NCI-H2107 (cell line): ENCODE results near the gene IMPDH1.
A peak's percentile ranks its signal among the peaks of the same experiment; 100 is the strongest.

ENCODE experiments used
- DNase-seq: peaks from one replicate; lab custom pipeline; 2025; lab: John Stamatoyannopoulos, UW

The IMPDH1 gene

DNA sequence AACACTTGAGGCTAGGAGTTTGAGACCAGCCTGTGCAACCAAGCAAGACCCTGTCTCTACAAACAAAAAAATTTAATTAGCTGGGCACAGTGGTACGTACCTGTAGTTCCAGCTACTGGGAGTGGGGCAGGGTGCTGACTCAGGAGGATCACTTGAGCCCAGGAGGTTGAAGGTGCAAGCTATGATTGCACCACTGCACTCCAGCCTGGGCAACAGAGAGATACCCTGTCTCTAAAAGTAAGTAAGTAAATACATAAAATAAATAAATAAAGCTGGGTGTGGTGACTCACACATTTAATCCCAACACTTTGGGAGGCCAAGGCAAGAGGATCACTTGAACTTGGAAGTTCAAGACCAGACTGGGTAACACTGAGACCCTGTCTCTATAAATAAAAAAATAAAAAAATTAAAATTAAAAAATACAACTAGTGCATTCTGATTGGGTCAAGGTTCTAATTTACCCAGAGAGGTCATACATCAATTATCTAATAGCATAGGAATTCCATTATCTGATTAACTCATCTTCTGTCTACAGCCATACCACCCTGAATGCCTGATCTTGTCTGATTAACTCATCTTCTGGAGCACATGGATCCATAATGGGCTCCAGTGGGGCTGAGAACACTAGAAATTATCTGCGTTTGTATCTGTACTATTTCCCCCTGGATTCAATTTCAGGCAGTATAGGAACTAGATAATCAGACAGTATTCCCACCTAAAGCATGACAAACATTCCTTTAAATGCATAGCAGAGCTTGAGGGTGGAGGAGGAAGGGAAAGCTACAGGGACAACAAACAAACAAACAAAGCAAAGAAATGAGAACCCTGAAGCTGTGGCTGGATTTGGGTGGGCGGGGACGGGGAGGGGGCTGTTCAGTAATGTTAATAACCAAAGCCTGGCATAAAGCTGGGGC lies 24.9 kb upstream of the IMPDH1 start:
- DNase-seq, result no peak

DNA sequence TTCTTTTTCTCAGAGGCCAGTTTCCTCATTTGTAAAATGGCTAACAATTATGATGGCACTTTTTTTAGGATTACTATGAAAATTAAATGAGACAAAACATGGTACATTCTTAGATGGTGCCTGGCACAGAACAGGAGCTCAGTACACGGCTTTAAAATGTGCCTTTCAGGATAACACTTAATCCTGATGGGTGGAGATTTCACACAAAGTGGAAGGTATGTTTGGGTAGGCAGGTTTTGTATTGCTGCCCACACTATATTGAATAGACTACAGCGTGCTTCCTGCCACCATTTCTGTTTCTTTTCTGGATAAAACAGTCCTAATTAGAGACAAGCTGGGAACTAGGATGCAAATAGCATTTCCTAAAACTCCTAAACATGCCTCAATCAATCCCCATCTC lies 22.0 kb upstream of the IMPDH1 start:
- no peak for DNase-seq

DNA sequence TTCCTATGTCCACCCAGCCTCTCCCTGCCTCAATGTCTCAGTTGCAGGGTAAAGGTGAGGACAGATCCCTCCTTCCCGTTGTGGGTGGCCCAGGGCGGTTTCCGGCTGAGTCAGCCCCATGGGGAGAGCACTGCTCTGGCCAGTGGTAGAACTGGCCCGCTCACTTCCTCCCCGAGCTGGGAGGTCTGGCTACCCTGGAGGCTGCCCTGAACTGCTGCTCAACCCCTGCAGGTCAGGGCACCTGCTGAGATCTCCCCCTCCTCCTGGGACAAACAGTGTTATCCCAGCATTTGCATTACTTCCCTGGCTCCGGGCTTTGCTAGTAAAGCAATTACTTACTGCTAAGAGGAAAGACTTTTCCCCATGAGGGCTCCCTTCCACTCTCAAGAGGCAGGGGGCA lies 21.4 kb upstream of the IMPDH1 start:
- DNase-seq, result no peak

DNA sequence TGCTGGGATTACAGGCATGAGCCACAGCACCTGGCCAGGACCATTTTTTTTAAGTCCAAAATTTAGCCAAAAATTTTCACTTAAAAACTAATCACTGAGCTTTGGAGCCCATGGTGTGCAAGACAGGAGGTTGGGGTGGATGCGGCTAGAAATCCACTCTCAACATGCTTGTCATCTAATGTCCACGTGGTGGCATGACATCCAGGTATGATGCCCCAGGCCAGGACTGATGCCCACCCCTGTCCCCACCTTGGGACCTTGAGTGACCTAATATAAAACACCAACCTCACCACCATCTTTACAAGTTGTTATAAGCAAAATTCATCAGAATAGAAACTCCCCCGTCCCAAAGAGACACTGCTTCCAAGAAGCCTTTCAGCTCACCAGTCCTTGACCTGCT lies 20.4 kb upstream of the IMPDH1 start:
- no peak for DNase-seq

DNA sequence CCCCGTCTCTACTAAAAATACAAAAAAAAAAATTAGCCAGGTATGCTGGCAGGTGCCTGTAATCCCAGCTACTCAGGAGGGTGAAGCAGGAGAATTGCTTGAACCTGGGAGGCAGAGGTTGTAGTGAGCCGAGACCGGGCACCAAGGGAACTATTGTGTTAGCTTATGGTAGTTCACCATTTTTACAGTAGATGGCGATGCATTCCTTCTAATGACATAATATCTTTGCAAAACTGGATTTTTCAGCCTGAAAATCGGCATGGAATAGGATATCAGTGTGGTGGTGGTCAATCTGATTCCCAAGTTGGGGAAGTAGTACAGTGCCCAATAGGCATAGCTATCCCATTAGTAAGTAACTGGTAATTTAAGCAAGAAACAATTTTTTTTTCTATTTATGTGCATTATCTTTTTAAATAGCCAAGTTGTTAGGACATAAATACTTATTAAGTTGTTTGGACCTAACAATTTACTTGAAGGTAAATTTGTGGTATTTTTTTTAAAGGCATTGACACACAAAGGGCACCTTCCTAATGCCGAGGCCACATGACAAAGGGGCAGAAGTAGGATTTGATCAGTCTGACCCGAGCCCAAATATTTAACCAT lies 17.6 kb upstream of the IMPDH1 start:
- peak; percentile 29 for DNase-seq

DNA sequence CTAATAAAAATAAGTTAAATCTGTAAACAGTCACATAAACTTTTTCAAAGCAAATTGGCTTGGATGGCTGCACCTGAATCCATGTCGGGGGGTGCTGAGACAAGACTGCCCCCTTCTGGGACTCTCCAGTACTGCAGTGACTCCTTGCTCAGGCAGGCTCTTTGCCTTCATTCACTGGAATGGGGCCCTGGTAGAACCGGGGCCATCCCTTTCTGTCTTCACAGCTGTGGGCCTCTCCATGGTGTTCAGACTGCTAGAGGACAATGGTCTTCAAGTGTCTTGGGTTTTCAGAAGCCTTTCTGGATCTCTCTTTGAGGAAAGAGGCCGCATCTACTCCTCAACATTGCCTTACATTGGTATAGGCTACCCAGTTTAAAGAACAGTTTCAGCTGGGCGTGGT lies 16.1 kb upstream of the IMPDH1 start:
- peak; percentile 31 for DNase-seq

DNA sequence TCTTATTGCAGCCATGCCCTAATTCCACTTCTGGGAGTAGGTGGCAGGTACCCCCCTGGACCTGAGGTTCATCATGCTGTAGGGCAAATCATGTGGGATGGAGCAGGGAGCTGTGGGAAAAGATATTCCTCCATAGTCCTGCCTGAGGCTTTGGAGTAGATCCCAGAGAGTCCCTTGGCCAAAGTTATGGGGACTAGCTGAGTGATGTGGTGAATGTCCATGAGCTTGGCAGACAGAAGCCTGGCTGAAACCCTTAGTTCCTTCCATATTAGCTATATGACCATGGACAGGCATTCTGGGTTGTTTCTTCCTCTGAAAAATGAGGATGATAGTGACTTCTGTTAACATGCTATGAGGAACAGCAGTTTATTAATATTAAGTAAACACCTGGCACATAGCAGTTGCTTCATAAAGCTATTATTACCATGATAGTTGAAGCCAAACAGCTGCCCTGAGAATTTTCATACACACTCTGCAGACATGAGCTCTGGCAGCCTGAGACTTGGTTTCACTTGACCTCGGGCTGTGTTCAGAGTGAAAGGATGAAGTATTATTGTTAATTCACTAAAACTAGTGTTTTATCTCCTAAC lies 15.0 kb upstream of the IMPDH1 start:
- DNase-seq, result no peak

DNA sequence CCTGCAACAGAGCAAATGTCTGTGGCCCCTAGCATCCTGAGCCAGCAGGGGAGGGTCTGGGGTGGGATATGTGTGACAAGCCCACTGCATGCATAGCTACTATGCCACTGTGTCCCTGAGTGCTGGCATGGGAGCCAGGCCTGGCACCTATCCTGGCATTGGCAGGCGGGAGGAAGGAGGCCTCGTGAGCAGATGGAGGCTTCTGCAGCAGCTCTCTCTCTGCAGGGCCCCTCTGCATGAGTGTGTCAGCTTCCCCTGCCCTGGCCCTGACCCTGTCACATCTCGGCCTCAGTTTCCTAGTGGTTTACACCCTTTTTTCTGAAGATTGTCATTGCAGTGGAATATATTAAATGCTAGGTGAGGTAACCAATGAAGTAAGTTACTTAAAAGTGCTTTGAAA lies 13.1 kb upstream of the IMPDH1 start:
- DNase-seq, result no peak

DNA sequence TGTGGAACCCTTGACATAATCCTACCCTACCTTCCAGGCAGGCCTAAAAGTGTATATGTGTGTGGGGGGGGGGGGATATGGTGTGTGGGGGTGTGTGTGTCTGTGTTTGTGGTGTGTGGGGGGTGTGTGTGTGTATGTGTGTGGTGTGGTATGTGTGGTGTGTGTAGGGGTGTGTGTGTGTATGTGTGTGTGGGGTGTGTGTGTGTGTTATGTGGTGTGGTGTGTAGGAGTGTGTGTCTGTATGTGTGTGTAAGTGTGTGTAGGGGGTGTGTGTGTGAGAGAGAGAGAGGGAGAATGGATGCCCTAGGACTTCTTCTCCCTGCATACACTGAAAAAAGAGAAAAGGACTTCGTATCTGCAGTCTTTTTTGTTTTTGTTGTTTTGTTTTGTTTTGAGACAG lies 12.3 kb upstream of the IMPDH1 start:
- no peak for DNase-seq

DNA sequence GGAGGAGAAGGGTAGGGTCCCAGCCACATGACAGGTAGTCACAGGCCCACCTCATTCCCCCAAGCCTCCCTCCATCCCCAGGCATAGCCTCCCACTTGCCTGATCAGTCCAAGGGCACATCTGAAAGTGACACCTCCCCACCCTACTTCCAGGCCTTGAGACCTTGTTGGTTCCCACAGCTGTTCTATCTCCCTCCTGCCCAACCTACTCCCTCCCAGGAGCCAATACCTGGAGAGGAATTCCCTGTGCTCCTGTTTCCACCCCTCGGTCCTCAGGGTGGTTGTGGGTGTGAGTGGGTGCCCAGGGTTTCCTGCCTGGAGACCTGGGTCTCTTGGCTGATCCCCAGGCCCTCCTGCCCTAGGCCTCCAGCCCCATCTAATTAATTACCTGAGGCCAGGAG lies 11.6 kb upstream of the IMPDH1 start:
- no peak for DNase-seq

DNA sequence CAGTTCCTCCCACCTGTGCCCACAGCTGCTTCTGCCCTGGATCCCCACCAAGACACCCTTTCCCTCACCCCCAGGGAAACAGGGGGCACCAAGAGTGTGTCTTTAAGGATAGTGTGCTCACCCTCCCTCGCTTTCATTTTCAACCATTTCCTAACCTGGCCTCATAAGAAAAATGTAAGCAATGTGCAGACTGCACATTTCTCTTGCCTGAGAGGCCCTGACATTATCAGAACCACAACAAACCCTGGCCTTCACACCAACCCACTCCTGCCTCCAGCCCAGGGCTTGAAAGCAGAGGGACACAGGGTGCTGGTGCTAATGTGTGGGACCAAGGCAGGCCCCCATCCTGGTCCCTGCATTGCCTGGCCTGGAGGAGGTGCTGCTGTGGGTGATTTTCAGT lies 11.0 kb upstream of the IMPDH1 start:
- no peak for DNase-seq

DNA sequence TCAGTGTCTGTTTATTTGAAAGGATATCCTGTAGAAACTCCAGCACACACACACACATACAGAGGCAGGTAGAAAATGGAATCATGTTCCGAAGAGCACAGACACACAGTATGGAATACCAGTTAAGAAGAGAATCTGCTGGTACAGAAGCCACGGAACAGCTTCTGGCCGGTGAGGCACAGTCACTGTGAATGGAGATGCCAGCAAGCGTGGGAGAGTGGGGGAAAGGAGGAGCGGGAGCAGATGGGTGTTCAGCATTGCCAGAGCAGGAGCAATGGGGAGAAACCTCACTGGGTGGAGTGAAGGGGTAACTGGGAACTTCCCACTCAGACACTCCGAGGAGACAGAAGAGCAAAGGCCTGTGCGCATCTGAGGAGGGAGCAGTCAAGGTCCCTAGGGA lies 9.5 kb upstream of the IMPDH1 start:
- DNase-seq, result no peak

DNA sequence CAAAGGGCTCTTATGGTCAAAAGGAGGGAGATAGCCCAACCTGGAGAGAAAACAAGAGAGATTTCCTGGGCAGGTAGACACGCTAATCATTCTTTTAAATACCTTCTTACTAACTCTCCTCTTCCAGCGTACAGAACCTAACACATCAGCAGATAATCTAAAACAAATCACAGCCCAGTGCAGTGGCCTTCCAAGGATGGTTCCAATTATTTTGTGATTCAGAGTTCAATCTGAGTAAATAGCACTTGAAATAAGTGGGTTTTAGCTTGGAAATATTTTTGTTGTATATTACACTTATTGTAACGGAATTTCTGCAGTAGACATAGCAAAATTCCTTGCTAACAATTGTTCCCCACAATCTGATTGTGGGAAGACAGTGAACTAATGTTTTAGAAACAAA lies 7.3 kb upstream of the IMPDH1 start:
- DNase-seq, result no peak

DNA sequence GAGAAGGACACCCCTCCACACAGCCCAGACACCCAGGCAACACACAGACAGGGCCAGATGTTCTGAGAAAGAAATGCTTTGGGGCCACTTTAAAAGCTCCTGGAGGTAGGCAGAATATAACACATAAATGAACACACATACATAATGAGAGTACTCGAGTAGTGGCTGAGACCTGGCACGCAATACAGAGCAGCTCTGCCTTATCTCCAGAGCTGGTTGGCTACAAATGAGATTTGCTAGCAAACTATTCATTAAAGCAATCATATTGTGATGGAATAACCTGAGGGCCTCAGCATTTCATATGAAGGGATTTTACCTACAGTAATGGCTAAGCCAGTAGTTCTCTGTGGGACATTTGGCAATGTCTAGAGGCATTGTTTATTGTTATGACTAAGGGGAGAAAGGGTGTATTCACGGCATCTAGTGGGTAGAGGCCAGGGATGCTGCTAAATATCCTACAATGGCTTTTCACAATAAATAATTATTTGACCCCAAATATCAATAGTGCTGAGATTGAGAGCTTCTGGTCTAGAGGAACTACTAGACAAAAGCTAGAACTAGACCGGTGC lies 5.5 kb upstream of the IMPDH1 start:
- no peak for DNase-seq

DNA sequence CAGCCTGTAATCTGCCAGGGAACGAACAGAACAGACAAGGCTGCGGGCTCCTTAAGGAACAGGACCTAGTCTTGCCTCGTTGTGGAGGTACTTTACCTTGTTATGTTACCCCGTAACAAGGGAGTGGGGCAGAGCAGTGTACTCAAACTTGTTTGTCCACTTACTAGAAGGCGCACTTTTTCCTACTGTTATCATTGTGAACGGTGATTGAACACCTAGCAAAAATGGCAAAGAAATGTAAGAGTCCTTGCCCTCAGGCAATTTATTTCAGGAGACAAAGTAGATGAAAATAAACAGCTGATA lies 620 bp upstream of the IMPDH1 start:
- no peak for DNase-seq

DNA sequence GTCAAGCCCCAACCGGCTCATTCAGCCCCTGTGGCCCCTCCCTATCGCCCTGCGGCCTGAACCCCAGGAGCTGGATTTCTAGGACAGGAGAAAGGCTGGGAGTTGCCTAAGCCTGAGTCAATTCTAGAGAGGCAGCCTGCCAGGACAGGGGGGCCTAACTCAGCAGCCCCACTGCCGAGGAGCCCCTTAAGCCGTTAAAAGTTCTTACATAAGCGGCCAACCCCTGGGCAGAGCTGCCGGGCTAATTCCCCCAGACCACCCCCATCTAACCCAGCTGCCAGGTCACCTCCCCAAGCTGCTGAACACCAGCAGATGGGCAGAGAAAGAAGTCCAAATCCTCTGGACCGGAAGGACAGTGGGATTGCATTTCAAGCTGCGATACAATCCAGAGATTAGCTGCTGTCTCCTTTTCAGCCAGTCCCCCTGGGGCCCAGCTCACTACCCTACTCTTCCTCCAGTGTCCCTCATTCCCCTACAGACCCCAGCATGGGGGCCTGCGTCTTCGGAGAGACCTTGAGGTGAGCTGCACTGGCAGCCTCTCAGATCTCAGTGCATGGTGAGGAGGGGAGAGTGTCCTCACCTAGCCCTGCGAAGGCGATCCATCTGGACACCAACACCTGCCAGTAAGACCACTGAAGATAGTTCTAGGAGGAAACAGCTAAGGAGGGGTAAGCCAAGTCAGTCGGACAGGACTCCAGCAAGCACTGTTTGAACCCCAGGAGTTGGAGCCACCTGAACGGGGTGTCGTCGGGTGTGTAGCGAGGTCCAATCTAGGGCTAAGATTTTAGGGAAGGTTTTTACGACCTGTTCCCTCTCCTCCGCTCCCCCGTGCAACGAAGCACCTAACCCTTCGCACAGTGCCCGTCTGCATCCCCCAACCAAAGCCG lies 830 bp downstream of the IMPDH1 start:
- no peak for DNase-seq

DNA sequence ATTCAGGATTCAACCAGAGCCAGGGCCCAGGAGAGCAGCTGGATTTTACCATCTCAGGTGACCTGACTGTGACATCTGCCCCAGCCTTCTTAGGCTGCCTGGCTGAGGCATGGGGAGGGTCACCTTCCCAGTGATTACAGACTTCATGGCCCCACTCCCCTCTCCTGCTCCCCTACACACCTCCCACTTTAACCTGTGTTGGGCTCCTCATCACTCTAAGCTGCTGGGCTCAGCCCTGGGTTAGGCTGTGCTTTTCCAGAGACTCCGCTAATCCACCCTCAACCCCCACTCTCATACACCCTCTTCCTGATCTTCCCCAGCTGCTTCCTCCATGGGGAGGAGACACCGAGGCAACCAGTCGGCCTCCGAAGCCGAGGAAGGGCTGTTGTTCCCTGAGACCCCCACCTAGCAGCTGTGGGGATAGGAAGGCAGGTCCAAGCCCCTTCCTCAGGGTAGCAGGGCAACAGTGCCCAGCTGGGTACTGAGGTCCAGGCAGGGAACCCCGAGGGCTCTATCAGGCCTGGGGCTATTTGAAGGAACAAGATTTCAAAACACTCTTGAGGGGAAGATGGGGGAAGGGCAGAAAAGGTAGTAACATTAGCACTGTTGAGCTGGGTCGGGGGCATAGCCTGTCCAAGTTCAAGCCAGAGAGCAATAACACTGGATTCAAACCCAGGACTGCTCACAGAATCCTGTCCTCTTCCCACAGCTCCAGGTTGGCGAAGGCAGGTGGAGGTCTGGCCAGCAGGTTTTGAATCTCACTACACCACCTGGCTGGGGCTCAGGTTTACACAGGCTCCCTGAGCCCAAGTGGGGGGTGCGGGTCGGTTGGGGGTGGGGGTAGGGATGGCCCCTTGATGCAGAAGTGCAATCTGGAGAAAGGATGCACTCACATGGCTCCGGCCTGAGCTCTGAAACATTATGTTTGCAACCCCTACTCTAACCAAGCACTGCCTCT lies 1.8 kb downstream of the IMPDH1 start:
- no peak for DNase-seq

DNA sequence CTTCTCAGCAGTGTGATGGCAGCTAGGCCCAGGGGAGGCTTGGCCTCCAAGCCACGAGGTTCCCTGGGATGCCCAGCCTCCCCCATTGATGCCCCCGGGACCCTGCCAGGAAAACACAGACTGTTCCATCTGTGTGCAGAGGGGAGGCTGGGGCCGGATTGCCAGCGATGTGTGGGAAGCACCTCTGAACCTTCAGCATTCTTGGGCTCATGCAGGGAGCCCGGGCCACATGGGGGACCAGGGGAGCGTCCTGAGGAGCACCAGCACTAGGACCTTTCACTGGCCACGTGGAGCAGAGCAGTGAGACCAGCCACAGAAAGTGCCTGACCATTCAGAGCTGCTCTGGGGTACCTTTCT lies 2.6 kb downstream of the IMPDH1 start:
- no peak for DNase-seq

DNA sequence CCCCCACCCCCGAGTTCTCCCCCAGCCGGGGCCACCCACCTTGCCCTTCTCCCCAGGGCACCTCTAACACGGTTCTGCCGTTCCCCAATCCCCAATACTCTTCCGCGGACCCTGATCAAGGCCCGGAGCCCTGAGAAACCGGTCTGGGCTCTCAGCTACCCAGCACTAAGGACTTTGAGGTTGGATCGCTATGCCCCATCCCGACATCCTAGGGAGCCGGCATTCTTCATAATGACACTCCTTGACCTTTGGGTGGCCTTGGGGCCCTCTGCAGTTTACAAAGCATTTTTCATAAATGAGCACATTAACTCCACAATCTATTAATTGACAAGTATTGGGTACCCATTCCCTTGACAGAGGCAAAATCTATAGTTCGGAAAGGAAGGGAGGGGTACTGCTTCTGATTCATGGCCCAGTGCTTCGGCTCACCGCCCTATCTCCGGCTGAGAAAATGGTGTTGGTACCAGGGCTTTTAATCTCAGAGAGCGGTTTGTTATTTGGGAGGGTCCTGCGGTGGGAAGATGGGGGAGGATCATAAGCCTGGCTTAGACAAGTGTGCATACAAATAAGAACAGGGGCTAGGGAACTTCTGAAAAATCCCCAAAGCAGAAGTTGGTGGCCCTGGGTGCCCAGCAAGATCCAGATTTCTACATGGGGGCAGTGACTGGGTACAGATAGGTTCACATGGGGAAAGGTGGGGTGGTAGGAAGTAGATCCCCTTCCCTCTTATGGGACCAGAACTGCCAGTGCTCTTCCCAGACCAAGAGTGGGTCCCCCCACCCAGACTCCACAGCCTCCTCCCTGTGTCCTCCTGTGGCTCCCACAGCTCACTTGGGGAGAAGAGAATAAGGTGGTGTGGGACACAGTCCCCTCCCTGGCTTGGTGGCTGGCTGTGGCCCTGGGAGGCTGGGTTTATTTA lies 3.2 kb downstream of the IMPDH1 start:
- no peak for DNase-seq
